Measurements from ENCODE around the gene ESRRB.

GRCh38 chr14:76348898-76349297 lies 27.0 kb upstream of the ESRRB start:
- TF ChIP-seq CEBPB (IDR thresholded peaks at IDR 0.05) (no peak), RAD21 (IDR thresholded peaks at IDR 0.05; ENCODE audit: low read depth) (no peak), ZBTB7A (IDR thresholded peaks at IDR 0.05; ENCODE audit: low read depth) (no peak), TCF12 (IDR thresholded peaks at IDR 0.05; ENCODE audit: low read depth) (no peak), TAF1 (IDR thresholded peaks at IDR 0.05; ENCODE audit: low read depth) (no peak), REST (IDR thresholded peaks at IDR 0.05; ENCODE audit: low read depth) (no peak)
